Measurements from ENCODE around the gene MICAL2.

GRCh38 chr11:12245549-12246016 lies 135.2 kb downstream of the MICAL2 start:
- TF ChIP-seq CTCF (IDR thresholded peaks at IDR 0.05) (no peak), EZH2 (IDR thresholded peaks at IDR 0.05; ENCODE audit: borderline replicate concordance, insufficient read depth, low read depth, low read length, poor library complexity, severe bottlenecking) (no peak)

Data from B cell (primary cell).